CD4-positive, alpha-beta T cell treated with Interleukin-6 for 4 hours (primary cell): ENCODE measurements around the gene CASP7.
"Not testable (repeated sequence)": the region's sequence is repeated elsewhere in the genome, so short reads cannot be mapped to it uniquely, and the experiment has no call there.

Source experiments
- DNase-seq: peaks from one replicate; pipeline ENCODE4 v3.0.0-alpha.2; 2020; ENCODE audit warnings: mixed read lengths

CASP7 gene

GRCh38 chr10:113756940-113757543 is 77.3 kb downstream of the CASP7 start:
- DNase-seq: no peak

DNA sequence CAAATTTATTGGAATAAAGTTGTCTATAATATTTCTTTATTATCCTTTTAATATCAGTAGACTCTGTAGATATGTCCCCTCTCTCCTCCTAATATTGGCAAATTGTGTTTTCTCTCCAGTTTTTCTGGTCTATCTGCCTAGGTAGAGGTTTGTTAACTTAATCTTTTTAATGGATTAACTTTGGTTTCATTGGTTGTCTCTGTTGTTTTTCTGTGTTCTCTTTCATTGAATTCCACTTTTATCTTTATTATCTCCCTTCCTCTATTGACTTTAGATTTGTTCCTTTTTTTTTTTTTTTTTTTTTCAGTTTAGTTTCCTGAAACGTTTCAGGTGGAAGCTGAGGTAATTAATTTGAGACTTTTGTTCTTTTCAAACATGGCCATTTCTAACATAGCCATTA is 82.4 kb downstream of the CASP7 start:
- no peak for DNase-seq

DNA sequence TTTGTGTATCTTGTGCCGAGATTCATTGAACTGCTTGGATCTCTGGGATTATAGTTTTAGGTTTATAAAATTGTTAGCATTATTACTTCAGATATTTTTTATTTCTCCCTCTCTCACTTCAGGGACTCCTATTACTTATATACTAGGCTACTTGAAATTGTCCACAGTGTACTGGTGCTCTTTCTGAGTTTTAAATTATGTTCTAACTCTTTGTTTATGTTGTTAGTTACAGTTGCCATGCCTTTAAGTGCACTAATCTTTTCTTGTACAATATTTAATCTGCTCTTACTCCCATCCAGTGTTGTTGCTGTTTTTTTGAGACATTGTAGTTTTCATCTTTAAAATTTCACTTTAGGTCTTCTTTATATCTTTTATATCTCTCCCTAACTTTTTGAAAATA is 84.9 kb downstream of the CASP7 start:
- DNase-seq: no peak

GRCh38 chr10:113765910-113766309 is 86.2 kb downstream of the CASP7 start:
- no peak for DNase-seq

DNA sequence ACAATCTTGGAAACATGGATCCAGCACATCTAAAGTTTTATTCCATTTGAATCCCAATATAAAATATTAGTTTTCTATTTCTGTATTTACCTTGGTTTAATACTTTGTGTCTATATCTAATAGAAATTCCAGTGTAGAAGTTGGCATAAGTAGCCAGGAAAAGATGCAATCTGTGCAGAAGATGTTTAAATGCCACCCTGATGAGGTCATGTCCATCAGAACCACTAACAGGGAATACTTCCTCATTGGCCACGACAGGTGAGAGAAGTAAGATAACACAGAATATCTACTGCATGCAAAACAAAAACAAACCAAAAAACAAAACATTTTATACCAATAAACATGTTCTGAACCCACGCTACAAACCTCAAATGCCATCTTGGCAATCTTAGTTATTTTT is 87.5 kb downstream of the CASP7 start:
- DNase-seq: no peak

GRCh38 chr10:113770346-113770745 is 90.6 kb downstream of the CASP7 start:
- DNase-seq: no peak

DNA sequence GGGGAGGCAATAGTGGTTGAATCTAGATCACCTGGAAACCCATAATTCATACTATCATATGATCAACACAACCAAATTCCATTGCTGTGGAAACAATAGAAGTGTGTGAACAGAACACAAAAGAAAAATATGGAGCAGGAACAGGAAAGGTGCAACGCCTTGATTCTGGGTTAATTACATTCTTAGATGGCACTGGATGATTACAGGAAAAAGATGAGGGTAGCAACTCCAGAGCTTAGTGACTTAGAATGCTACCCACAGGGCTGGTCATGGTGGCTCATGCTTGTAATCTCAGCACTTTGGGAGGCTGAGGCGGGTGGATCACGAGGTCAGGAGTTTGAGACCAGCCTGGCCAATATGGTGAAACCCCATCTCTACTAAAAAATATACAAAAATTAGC is 91.4 kb downstream of the CASP7 start:
- DNase-seq: not testable (repeated sequence)

GRCh38 chr10:113775686-113776294 is 96.1 kb downstream of the CASP7 start:
- no peak for DNase-seq

GRCh38 chr10:113776553-113776952 is 96.8 kb downstream of the CASP7 start:
- DNase-seq: no peak
